GM23338 (cell line): ENCODE results near the gene UBE2Q2. TPM values are rescaled to one million over a fixed set of nuclear protein-coding genes. Genes with fewer than 3 reads are reported as not detected.

ENCODE experiments used
- ATAC-seq: fragments of 200-7000 bp; cut with Tn5 transposase; 3 replicates; pipeline ENCODE4 v1.9.1; 2020
- DNase-seq: peaks from one replicate; pipeline ENCODE4 v3.0.0-alpha.2; 2015; ENCODE audit warnings: low spot score
- H2AFZ ChIP-seq: fragments of 200-600 bp; sonication (generic); 2 replicates; pipeline ENCODE4 v1.8.0; 2016; ENCODE audit warnings: antibody characterized with exemption, mild to moderate bottlenecking, moderate library complexity
- H3F3A ChIP-seq: fragments of 200-600 bp; sonication (generic); replicated peaks from 2 replicates; pipeline ENCODE4 v1.8.0; 2017; ENCODE audit warnings: antibody characterized with exemption, mixed run types, low read depth
- H3K27ac ChIP-seq: fragments of 200-600 bp; sonication (generic); 2 replicates; pipeline ENCODE4 v1.6.1; 2016; ENCODE audit warnings: low read depth
- H3K27me3 ChIP-seq: fragments of 200-600 bp; sonication (generic); 2 replicates; pipeline ENCODE4 v1.8.0; 2016; ENCODE audit warnings: mild to moderate bottlenecking, mixed run types, moderate library complexity; ENCODE audit not compliant: insufficient read depth
- H3K36me3 ChIP-seq: fragments of 200-600 bp; sonication (generic); 2 replicates; pipeline ENCODE4 v1.8.0; 2016; ENCODE audit warnings: mild to moderate bottlenecking; ENCODE audit not compliant: insufficient read depth
- H3K4me1 ChIP-seq: fragments of 200-600 bp; sonication (generic); 2 replicates; pipeline ENCODE4 v1.8.0; 2016; ENCODE audit warnings: mild to moderate bottlenecking, moderate library complexity; ENCODE audit not compliant: insufficient read depth
- H3K4me2 ChIP-seq: fragments of 200-600 bp; sonication (generic); 2 replicates; pipeline ENCODE4 v1.7.1; 2017; ENCODE audit warnings: mixed run types
- H3K4me3 ChIP-seq: fragments of 200-600 bp; sonication (generic); 2 replicates; pipeline ENCODE4 v1.6.1; 2016; ENCODE audit warnings: mixed run types
- H3K79me2 ChIP-seq: fragments of 200-600 bp; sonication (generic); replicated peaks from 2 replicates; pipeline ENCODE4 v1.8.0; 2017; ENCODE audit warnings: mild to moderate bottlenecking; ENCODE audit not compliant: insufficient read depth
- H3K9me2 ChIP-seq: fragments of 200-600 bp; sonication (generic); 2 replicates; pipeline ENCODE4 v1.8.0; 2017; ENCODE audit not compliant: insufficient read depth
- H4K20me1 ChIP-seq: fragments of 200-600 bp; sonication (generic); replicated peaks from 2 replicates; pipeline ENCODE4 v1.8.0; 2017; ENCODE audit warnings: mild to moderate bottlenecking; ENCODE audit not compliant: insufficient read depth
- H3K27ac Mint-ChIP-seq: 2 replicates; pipeline ENCODE4 v1.8.0; 2020; ENCODE audit warnings: inconsistent platforms, mild to moderate bottlenecking, moderate library complexity, mixed read lengths
- H3K27me3 Mint-ChIP-seq: 3 replicates; pipeline ENCODE4 v1.8.0; 2022; ENCODE audit warnings: low read depth, mild to moderate bottlenecking, moderate library complexity, mixed read lengths, inconsistent platforms; ENCODE audit not compliant: insufficient read depth, poor library complexity
- H3K36me3 Mint-ChIP-seq: 3 replicates; pipeline ENCODE4 v1.8.0; 2021; ENCODE audit warnings: low read depth, mild to moderate bottlenecking, inconsistent platforms, moderate library complexity, mixed read lengths
- H3K4me1 Mint-ChIP-seq: 3 replicates; pipeline ENCODE4 v1.8.0; 2020; ENCODE audit warnings: mild to moderate bottlenecking, inconsistent platforms, mixed read lengths
- H3K4me3 Mint-ChIP-seq: 3 replicates; pipeline ENCODE4 v1.8.0; 2021; ENCODE audit warnings: moderate library complexity, mild to moderate bottlenecking, inconsistent platforms, mixed read lengths
- H3K9me3 Mint-ChIP-seq: 3 replicates; pipeline ENCODE4 v1.8.0; 2020; ENCODE audit warnings: moderate library complexity, mild to moderate bottlenecking, inconsistent platforms, mixed read lengths
- CREB1 ChIP-seq: fragments of 250-450 bp; sonication (Bioruptor Pico); IDR thresholded peaks from 2 replicates; pipeline ENCODE4 v1.5.0; 2020; ENCODE audit warnings: low read depth, mild to moderate bottlenecking, moderate library complexity
- ETS1 ChIP-seq: IDR thresholded peaks from 2 replicates; pipeline ENCODE4 v1.6.1; 2016; ENCODE audit warnings: antibody characterized with exemption
- EZH2 ChIP-seq: fragments of 200-600 bp; sonication (generic); IDR thresholded peaks from one replicate; pipeline ENCODE4 v1.8.0; 2017; ENCODE audit warnings: antibody characterized with exemption, mild to moderate bottlenecking, low read depth; ENCODE audit not compliant: unreplicated experiment
- NANOG ChIP-seq: IDR thresholded peaks from 2 replicates; pipeline ENCODE4 v1.6.1; 2016; ENCODE audit warnings: antibody characterized with exemption, borderline replicate concordance
- ZNF114 ChIP-seq: fragments of 250-450 bp; sonication (Bioruptor Pico); IDR thresholded peaks from 2 replicates; pipeline ENCODE4 v1.5.0; 2020; ENCODE audit warnings: mild to moderate bottlenecking, moderate library complexity
- ZNF331 ChIP-seq: fragments of 250-450 bp; sonication (Bioruptor Pico); IDR thresholded peaks from 2 replicates; pipeline ENCODE4 v1.5.0; 2020; ENCODE audit warnings: low read depth, mild to moderate bottlenecking, moderate library complexity
- polyA plus RNA-seq: library from polyadenylated mRNA; unstranded; fragments of >200 nt; fragmentation: Nextera tagmentation; extraction: Ambion mirVana; gene quantifications from 2 replicates; pipeline ENCODE4 v1.2.1, GENCODE V29; 2016
- total RNA-seq: library from RNA; depleted of rRNA; stranded (reverse); fragments of >200 nt; shearing (Covaris generic); gene quantifications from 2 replicates; pipeline ENCODE4 v1.2.3, GENCODE V29; 2014
- TF ChIP-seq, protein P1 (sequence below), 2 experiments: fragments of 200-600 bp in 1 of 2; sonication (generic) in 1 of 2; conservative IDR thresholded peaks; 2 replicates each; pipeline versions ENCODE4 v1.5.1 to v1.6.1; 2016 to 2017; ENCODE audit warnings: antibody characterized with exemption in 2 of 2, low read depth in 2 of 2, mild to moderate bottlenecking in 2 of 2, moderate library complexity in 1 of 2
- TF ChIP-seq, protein P2 (sequence below): IDR thresholded peaks from one replicate; pipeline ENCODE4 v1.6.1; 2018; ENCODE audit warnings: antibody characterized with exemption; ENCODE audit not compliant: unreplicated experiment

UBE2Q2 gene
- total and polyA plus RNA-seq, 2 experiments from 2014 or later, result 23.7 to 29.3 TPM

DNA sequence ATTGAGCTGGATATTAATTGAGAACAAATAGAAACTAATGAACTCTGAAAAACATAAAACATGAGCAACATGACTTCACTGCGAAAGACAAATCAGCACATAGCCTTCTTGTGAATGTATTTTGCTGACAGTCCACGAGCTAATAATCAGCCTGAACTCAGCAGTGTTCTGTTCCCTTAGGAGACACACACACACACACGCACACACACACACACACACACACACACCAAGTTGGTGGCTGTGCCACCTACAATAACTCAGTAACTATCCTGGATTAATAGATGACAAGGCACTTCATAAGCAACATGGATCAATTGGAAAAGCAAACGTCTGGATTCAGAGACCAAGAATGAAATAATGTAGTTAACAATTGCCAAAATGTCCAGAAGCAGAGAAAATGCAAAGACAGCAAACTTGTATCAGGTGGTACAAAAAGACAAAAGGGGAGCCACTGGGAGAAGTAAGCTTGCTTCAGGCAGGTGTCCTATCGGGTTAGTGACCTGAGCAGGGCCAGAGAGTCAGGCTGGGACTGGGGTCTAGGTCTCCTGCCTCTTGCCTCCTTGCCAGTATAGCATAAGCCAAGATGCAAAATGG, 20.5 kb upstream of the UBE2Q2 start:
- Mint-ChIP-seq H3K4me3 (no peak overlapping the region), H3K4me1 (peaks cover 15% of the 10 kb centered on the region), H3K9me3 (no peaks in the 10 kb centered on the region), H3K27ac (no peak overlapping the region), H3K36me3 (no peaks in the 10 kb centered on the region), H3K27me3 (peaks cover 3% of the 10 kb centered on the region)
- H3K4me3 ChIP-seq, result no peak overlapping the region
- no peak overlapping the region for H2AFZ ChIP-seq
- TF ChIP-seq ZNF331 (CRISPR knock-in tag) (no peak), NANOG (no peak), ZNF114 (CRISPR knock-in tag) (no peak), CREB1 (no peak), ETS1 (no peak), EZH2 (no peak)
- TF ChIP-seq, protein P1, sequence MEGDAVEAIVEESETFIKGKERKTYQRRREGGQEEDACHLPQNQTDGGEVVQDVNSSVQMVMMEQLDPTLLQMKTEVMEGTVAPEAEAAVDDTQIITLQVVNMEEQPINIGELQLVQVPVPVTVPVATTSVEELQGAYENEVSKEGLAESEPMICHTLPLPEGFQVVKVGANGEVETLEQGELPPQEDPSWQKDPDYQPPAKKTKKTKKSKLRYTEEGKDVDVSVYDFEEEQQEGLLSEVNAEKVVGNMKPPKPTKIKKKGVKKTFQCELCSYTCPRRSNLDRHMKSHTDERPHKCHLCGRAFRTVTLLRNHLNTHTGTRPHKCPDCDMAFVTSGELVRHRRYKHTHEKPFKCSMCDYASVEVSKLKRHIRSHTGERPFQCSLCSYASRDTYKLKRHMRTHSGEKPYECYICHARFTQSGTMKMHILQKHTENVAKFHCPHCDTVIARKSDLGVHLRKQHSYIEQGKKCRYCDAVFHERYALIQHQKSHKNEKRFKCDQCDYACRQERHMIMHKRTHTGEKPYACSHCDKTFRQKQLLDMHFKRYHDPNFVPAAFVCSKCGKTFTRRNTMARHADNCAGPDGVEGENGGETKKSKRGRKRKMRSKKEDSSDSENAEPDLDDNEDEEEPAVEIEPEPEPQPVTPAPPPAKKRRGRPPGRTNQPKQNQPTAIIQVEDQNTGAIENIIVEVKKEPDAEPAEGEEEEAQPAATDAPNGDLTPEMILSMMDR (conservative IDR thresholded peaks at IDR 0.05; ENCODE audit: low read depth in 2 of 2), result no peak
- TF ChIP-seq, protein P2, sequence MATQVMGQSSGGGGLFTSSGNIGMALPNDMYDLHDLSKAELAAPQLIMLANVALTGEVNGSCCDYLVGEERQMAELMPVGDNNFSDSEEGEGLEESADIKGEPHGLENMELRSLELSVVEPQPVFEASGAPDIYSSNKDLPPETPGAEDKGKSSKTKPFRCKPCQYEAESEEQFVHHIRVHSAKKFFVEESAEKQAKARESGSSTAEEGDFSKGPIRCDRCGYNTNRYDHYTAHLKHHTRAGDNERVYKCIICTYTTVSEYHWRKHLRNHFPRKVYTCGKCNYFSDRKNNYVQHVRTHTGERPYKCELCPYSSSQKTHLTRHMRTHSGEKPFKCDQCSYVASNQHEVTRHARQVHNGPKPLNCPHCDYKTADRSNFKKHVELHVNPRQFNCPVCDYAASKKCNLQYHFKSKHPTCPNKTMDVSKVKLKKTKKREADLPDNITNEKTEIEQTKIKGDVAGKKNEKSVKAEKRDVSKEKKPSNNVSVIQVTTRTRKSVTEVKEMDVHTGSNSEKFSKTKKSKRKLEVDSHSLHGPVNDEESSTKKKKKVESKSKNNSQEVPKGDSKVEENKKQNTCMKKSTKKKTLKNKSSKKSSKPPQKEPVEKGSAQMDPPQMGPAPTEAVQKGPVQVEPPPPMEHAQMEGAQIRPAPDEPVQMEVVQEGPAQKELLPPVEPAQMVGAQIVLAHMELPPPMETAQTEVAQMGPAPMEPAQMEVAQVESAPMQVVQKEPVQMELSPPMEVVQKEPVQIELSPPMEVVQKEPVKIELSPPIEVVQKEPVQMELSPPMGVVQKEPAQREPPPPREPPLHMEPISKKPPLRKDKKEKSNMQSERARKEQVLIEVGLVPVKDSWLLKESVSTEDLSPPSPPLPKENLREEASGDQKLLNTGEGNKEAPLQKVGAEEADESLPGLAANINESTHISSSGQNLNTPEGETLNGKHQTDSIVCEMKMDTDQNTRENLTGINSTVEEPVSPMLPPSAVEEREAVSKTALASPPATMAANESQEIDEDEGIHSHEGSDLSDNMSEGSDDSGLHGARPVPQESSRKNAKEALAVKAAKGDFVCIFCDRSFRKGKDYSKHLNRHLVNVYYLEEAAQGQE, result no peak
- H3K79me2 ChIP-seq, result no peaks in the 10 kb centered on the region
- ATAC-seq (peak; percentile 8; the same call in 1 of the 3 replicates), DNase-seq (no peak)
- no peak overlapping the region for H3K4me2 ChIP-seq
- H3K36me3 ChIP-seq, result no peaks in the 10 kb centered on the region
- no peaks in the 10 kb centered on the region for H3F3A ChIP-seq
- H3K9me2 ChIP-seq, result no peaks in the 10 kb centered on the region
- H4K20me1 ChIP-seq, result no peaks in the 10 kb centered on the region
- peaks cover 15% of the 10 kb centered on the region; the same call in 1 of the 2 replicates for H3K4me1 ChIP-seq
- H3K27ac ChIP-seq, result no peak overlapping the region
- H3K27me3 ChIP-seq, result no peaks in the 10 kb centered on the region
